GM23338 (cell line): ENCODE measurements around the gene FHIT. TPM values are rescaled to one million over a fixed set of nuclear protein-coding genes. Genes with fewer than 3 reads are reported as not detected.

Source experiments
- ATAC-seq: fragments of 200-7000 bp; cut with Tn5 transposase; 3 replicates; pipeline ENCODE4 v1.9.1; 2020
- DNase-seq: peaks from one replicate; pipeline ENCODE4 v3.0.0-alpha.2; 2015; ENCODE audit warnings: low spot score
- H2AFZ ChIP-seq: fragments of 200-600 bp; sonication (generic); 2 replicates; pipeline ENCODE4 v1.8.0; 2016; ENCODE audit warnings: antibody characterized with exemption, mild to moderate bottlenecking, moderate library complexity
- H3F3A ChIP-seq: fragments of 200-600 bp; sonication (generic); replicated peaks from 2 replicates; pipeline ENCODE4 v1.8.0; 2017; ENCODE audit warnings: antibody characterized with exemption, mixed run types, low read depth
- H3K27ac ChIP-seq: fragments of 200-600 bp; sonication (generic); 2 replicates; pipeline ENCODE4 v1.6.1; 2016; ENCODE audit warnings: low read depth
- H3K27me3 ChIP-seq: fragments of 200-600 bp; sonication (generic); 2 replicates; pipeline ENCODE4 v1.8.0; 2016; ENCODE audit warnings: mild to moderate bottlenecking, mixed run types, moderate library complexity; ENCODE audit not compliant: insufficient read depth
- H3K36me3 ChIP-seq: fragments of 200-600 bp; sonication (generic); 2 replicates; pipeline ENCODE4 v1.8.0; 2016; ENCODE audit warnings: mild to moderate bottlenecking; ENCODE audit not compliant: insufficient read depth
- H3K4me1 ChIP-seq: fragments of 200-600 bp; sonication (generic); 2 replicates; pipeline ENCODE4 v1.8.0; 2016; ENCODE audit warnings: mild to moderate bottlenecking, moderate library complexity; ENCODE audit not compliant: insufficient read depth
- H3K4me2 ChIP-seq: fragments of 200-600 bp; sonication (generic); 2 replicates; pipeline ENCODE4 v1.7.1; 2017; ENCODE audit warnings: mixed run types
- H3K4me3 ChIP-seq: fragments of 200-600 bp; sonication (generic); 2 replicates; pipeline ENCODE4 v1.6.1; 2016; ENCODE audit warnings: mixed run types
- H3K79me2 ChIP-seq: fragments of 200-600 bp; sonication (generic); replicated peaks from 2 replicates; pipeline ENCODE4 v1.8.0; 2017; ENCODE audit warnings: mild to moderate bottlenecking; ENCODE audit not compliant: insufficient read depth
- H3K9me2 ChIP-seq: fragments of 200-600 bp; sonication (generic); 2 replicates; pipeline ENCODE4 v1.8.0; 2017; ENCODE audit not compliant: insufficient read depth
- H4K20me1 ChIP-seq: fragments of 200-600 bp; sonication (generic); replicated peaks from 2 replicates; pipeline ENCODE4 v1.8.0; 2017; ENCODE audit warnings: mild to moderate bottlenecking; ENCODE audit not compliant: insufficient read depth
- H3K27ac Mint-ChIP-seq: 2 replicates; pipeline ENCODE4 v1.8.0; 2020; ENCODE audit warnings: inconsistent platforms, mild to moderate bottlenecking, moderate library complexity, mixed read lengths
- H3K27me3 Mint-ChIP-seq: 3 replicates; pipeline ENCODE4 v1.8.0; 2022; ENCODE audit warnings: low read depth, mild to moderate bottlenecking, moderate library complexity, mixed read lengths, inconsistent platforms; ENCODE audit not compliant: insufficient read depth, poor library complexity
- H3K36me3 Mint-ChIP-seq: 3 replicates; pipeline ENCODE4 v1.8.0; 2021; ENCODE audit warnings: low read depth, mild to moderate bottlenecking, inconsistent platforms, moderate library complexity, mixed read lengths
- H3K4me1 Mint-ChIP-seq: 3 replicates; pipeline ENCODE4 v1.8.0; 2020; ENCODE audit warnings: mild to moderate bottlenecking, inconsistent platforms, mixed read lengths
- H3K4me3 Mint-ChIP-seq: 3 replicates; pipeline ENCODE4 v1.8.0; 2021; ENCODE audit warnings: moderate library complexity, mild to moderate bottlenecking, inconsistent platforms, mixed read lengths
- H3K9me3 Mint-ChIP-seq: 3 replicates; pipeline ENCODE4 v1.8.0; 2020; ENCODE audit warnings: moderate library complexity, mild to moderate bottlenecking, inconsistent platforms, mixed read lengths
- CREB1 ChIP-seq: fragments of 250-450 bp; sonication (Bioruptor Pico); IDR thresholded peaks from 2 replicates; pipeline ENCODE4 v1.5.0; 2020; ENCODE audit warnings: low read depth, mild to moderate bottlenecking, moderate library complexity
- JUNB ChIP-seq: IDR thresholded peaks from one replicate; pipeline ENCODE4 v1.6.1; 2016; ENCODE audit warnings: antibody characterized with exemption; ENCODE audit not compliant: unreplicated experiment
- polyA plus RNA-seq: library from polyadenylated mRNA; unstranded; fragments of >200 nt; fragmentation: Nextera tagmentation; extraction: Ambion mirVana; gene quantifications from 2 replicates; pipeline ENCODE4 v1.2.1, GENCODE V29; 2016
- total RNA-seq: library from RNA; depleted of rRNA; stranded (reverse); fragments of >200 nt; shearing (Covaris generic); gene quantifications from 2 replicates; pipeline ENCODE4 v1.2.3, GENCODE V29; 2014
- TF ChIP-seq, protein P1 (sequence below): IDR thresholded peaks from 2 replicates; pipeline ENCODE4 v1.6.1; 2016; ENCODE audit warnings: antibody characterized with exemption
- TF ChIP-seq, protein P2 (sequence below): IDR thresholded peaks from one replicate; pipeline ENCODE4 v1.6.1; 2018; ENCODE audit warnings: antibody characterized with exemption; ENCODE audit not compliant: unreplicated experiment

Gene FHIT
- total and polyA plus RNA-seq, 2 experiments from 2014 or later: 3.0 to 8.3 TPM

DNA sequence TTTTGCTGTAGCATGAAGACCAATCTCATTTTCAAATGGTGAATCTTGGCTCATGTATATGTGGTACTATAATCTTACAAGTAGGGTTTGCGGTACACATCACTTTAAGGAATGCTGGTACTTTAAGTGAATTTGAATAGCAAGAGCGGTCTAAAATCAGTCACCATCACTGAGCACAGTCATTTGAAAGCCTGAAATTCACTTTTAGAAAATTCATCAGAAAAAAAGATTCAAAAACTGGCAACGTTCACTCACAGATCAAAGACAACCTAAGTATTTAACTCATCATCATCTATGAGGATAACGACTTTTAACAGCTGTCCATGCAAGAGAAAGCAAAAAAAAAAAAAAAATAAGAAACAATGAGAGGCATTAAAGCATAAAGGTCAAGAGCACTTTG is 111.6 kb downstream of the FHIT start:
- peaks cover 27% of the 10 kb centered on the region for H3K4me1 ChIP-seq
- H3F3A ChIP-seq: no peaks in the 10 kb centered on the region
- H4K20me1 ChIP-seq: no peaks in the 10 kb centered on the region
- ATAC-seq (no peak), DNase-seq (no peak)
- H3K27ac ChIP-seq: no peak overlapping the region
- Mint-ChIP-seq H3K27me3 (peaks cover 2% of the 10 kb centered on the region), H3K4me3 (no peak overlapping the region), H3K9me3 (no peaks in the 10 kb centered on the region), H3K36me3 (peaks cover 3% of the 10 kb centered on the region; the same call in 1 of the 3 replicates), H3K4me1 (peaks cover 41% of the 10 kb centered on the region), H3K27ac (no peak overlapping the region)
- H3K9me2 ChIP-seq: no peaks in the 10 kb centered on the region
- no peaks in the 10 kb centered on the region for H3K27me3 ChIP-seq
- no peaks in the 10 kb centered on the region for H3K79me2 ChIP-seq
- TF ChIP-seq, protein P1, sequence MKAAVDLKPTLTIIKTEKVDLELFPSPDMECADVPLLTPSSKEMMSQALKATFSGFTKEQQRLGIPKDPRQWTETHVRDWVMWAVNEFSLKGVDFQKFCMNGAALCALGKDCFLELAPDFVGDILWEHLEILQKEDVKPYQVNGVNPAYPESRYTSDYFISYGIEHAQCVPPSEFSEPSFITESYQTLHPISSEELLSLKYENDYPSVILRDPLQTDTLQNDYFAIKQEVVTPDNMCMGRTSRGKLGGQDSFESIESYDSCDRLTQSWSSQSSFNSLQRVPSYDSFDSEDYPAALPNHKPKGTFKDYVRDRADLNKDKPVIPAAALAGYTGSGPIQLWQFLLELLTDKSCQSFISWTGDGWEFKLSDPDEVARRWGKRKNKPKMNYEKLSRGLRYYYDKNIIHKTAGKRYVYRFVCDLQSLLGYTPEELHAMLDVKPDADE: no peak
- TF ChIP-seq CREB1 (CRISPR knock-in tag): no peak
- H3K4me2 ChIP-seq: no peak overlapping the region
- H3K36me3 ChIP-seq: no peaks in the 10 kb centered on the region
- H2AFZ ChIP-seq: no peak overlapping the region
- no peak overlapping the region for H3K4me3 ChIP-seq

DNA sequence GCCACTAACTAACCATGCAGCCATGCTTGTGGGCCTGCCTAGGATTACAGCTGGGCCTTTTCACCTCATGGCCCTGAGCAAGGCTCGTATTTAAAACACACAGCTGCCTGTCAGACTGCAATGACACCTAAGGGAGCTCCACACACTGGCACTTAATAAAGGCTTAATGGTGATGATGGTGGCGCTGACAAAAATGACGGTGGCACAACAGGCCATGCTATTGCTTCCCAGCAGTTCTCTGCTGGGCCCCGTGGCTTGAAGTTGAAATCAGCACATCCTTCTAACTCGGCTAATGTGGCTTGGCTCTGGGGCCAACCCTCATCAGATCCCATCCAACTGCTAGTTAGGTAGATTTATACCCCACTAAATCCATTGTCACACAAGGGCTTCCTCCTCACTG is 112.9 kb downstream of the FHIT start:
- Histone ChIP-seq H3K36me3 (no peaks in the 10 kb centered on the region), H3K9me2 (no peaks in the 10 kb centered on the region), H4K20me1 (no peaks in the 10 kb centered on the region), H3K4me1 (peaks cover 27% of the 10 kb centered on the region), H3F3A (no peaks in the 10 kb centered on the region), H3K27ac (no peak overlapping the region), H3K4me3 (no peak overlapping the region), H2AFZ (no peak overlapping the region), H3K27me3 (no peaks in the 10 kb centered on the region), H3K79me2 (no peaks in the 10 kb centered on the region), H3K4me2 (no peak overlapping the region)
- Mint-ChIP-seq H3K36me3 (no peaks in the 10 kb centered on the region), H3K4me3 (no peak overlapping the region), H3K9me3 (no peaks in the 10 kb centered on the region), H3K27me3 (peaks cover 2% of the 10 kb centered on the region), H3K4me1 (peaks cover 39% of the 10 kb centered on the region), H3K27ac (no peak overlapping the region)
- no peak for DNase-seq
- TF ChIP-seq, protein P2, sequence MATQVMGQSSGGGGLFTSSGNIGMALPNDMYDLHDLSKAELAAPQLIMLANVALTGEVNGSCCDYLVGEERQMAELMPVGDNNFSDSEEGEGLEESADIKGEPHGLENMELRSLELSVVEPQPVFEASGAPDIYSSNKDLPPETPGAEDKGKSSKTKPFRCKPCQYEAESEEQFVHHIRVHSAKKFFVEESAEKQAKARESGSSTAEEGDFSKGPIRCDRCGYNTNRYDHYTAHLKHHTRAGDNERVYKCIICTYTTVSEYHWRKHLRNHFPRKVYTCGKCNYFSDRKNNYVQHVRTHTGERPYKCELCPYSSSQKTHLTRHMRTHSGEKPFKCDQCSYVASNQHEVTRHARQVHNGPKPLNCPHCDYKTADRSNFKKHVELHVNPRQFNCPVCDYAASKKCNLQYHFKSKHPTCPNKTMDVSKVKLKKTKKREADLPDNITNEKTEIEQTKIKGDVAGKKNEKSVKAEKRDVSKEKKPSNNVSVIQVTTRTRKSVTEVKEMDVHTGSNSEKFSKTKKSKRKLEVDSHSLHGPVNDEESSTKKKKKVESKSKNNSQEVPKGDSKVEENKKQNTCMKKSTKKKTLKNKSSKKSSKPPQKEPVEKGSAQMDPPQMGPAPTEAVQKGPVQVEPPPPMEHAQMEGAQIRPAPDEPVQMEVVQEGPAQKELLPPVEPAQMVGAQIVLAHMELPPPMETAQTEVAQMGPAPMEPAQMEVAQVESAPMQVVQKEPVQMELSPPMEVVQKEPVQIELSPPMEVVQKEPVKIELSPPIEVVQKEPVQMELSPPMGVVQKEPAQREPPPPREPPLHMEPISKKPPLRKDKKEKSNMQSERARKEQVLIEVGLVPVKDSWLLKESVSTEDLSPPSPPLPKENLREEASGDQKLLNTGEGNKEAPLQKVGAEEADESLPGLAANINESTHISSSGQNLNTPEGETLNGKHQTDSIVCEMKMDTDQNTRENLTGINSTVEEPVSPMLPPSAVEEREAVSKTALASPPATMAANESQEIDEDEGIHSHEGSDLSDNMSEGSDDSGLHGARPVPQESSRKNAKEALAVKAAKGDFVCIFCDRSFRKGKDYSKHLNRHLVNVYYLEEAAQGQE: no peak
- no peak for TF ChIP-seq JUNB
- ATAC-seq: no peak

DNA sequence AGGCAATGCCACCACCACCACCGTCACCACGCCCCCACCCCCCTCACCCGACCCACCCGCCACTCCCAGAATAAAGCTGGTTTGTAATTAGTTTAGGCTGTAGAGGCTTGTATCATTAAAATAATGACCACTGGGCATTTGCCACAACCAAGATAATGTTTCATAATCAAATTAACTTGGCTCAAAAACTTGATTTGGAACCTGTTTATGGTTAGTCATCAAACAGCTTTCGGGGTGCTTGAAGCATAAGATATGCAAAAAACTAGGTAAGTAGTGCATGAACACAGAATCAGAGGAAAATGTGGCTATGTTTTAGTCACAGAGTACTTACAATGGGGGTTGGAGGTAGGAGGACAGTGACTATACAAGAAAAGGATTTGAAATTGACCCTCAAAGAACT is 115.1 kb downstream of the FHIT start:
- no peaks in the 10 kb centered on the region for H3K9me2 ChIP-seq
- ATAC-seq (no peak), DNase-seq (no peak)
- peaks cover 26% of the 10 kb centered on the region for H3K4me1 Mint-ChIP-seq
- H3K9me3 Mint-ChIP-seq: no peaks in the 10 kb centered on the region
- no peak overlapping the region for H2AFZ ChIP-seq
- H3K36me3 ChIP-seq: no peaks in the 10 kb centered on the region
- no peaks in the 10 kb centered on the region for H3K27me3 ChIP-seq
- no peak overlapping the region for H3K4me2 ChIP-seq
- H3K4me1 ChIP-seq: peaks cover 19% of the 10 kb centered on the region
- H4K20me1 ChIP-seq: no peaks in the 10 kb centered on the region
- peaks cover 4% of the 10 kb centered on the region for H3K27me3 Mint-ChIP-seq
- H3K4me3 ChIP-seq: no peak overlapping the region
- no peaks in the 10 kb centered on the region for H3K36me3 Mint-ChIP-seq
- H3K27ac ChIP-seq: no peak overlapping the region
- H3K27ac Mint-ChIP-seq: no peak overlapping the region
- no peaks in the 10 kb centered on the region for H3K79me2 ChIP-seq
- no peaks in the 10 kb centered on the region for H3F3A ChIP-seq
- H3K4me3 Mint-ChIP-seq: no peak overlapping the region
- TF ChIP-seq, protein P2: no peak
